Stimulated activated CD8-positive, alpha-beta memory T cell treated with anti-CD3 and anti-CD28 coated beads, Interleukin-7, amount 100 ng/mL, for 24 hours (primary cell): Measurements from ENCODE around the gene METRNL.
A peak's percentile ranks its signal among the peaks of the same experiment; 100 is the strongest.
"Not testable (repeated sequence)": the region's sequence is repeated elsewhere in the genome, so short reads cannot be mapped to it uniquely, and the experiment has no call there.

Source experiments
- DNase-seq: peaks from one replicate; pipeline ENCODE4 v3.0.0-alpha.2; 2020; ENCODE audit warnings: low read depth

The METRNL gene

GRCh38 chr17:83079352-83079747 lies at the start of gene METRNL:
TSS of gene METRNL (plus strand) at chr17:83079609. CDS start at chr17:83079816, 207 bp downstream.
- DNase-seq, result peak; percentile 30

- no peak for DNase-seq
Measured at GRCh38 chr17:83030432-83030831, 49.0 kb upstream of the METRNL start.

GRCh38 chr17:83031321-83031945 lies 48.0 kb upstream of the METRNL start:
- no peak for DNase-seq

GRCh38 chr17:83031946-83032451 lies 47.4 kb upstream of the METRNL start:
- not testable (repeated sequence) for DNase-seq

GRCh38 chr17:83032781-83033180 lies 46.6 kb upstream of the METRNL start:
- DNase-seq, result no peak

GRCh38 chr17:83034525-83034924 lies 44.9 kb upstream of the METRNL start:
- DNase-seq, result no peak

- no peak for DNase-seq
Measured at GRCh38 chr17:83035722-83036121, 43.7 kb upstream of the METRNL start.

GRCh38 chr17:83036193-83036592 lies 43.2 kb upstream of the METRNL start:
- no peak for DNase-seq

GRCh38 chr17:83036666-83037065 lies 42.7 kb upstream of the METRNL start:
- no peak for DNase-seq

GRCh38 chr17:83037084-83037873 lies 42.1 kb upstream of the METRNL start:
- no peak for DNase-seq

GRCh38 chr17:83037874-83038165 lies 41.6 kb upstream of the METRNL start:
- DNase-seq, result no peak

- DNase-seq, result not testable (repeated sequence)
Measured at GRCh38 chr17:83038983-83039382, 40.4 kb upstream of the METRNL start.

- no peak for DNase-seq
Measured at GRCh38 chr17:83041305-83041704, 38.1 kb upstream of the METRNL start.

- no peak for DNase-seq
Measured at GRCh38 chr17:83042522-83043158, 36.8 kb upstream of the METRNL start.

- DNase-seq, result not testable (repeated sequence)
Measured at GRCh38 chr17:83044479-83044878, 34.9 kb upstream of the METRNL start.

GRCh38 chr17:83046448-83047181 lies 32.8 kb upstream of the METRNL start:
- no peak for DNase-seq

GRCh38 chr17:83047182-83047478 lies 32.3 kb upstream of the METRNL start:
- no peak for DNase-seq

- DNase-seq, result not testable (repeated sequence)
Measured at GRCh38 chr17:83047818-83048475, 31.5 kb upstream of the METRNL start.

GRCh38 chr17:83050651-83051395 lies 28.6 kb upstream of the METRNL start:
- no peak for DNase-seq

- DNase-seq, result peak; percentile 93
Measured at GRCh38 chr17:83051396-83052240, 27.8 kb upstream of the METRNL start.

GRCh38 chr17:83052241-83052564 lies 27.2 kb upstream of the METRNL start:
- no peak for DNase-seq
